Amniotic epithelial cell (primary cell): ENCODE data around the gene SEC16A.

Source experiments
- DNase-seq: peaks from one replicate; pipeline ENCODE4 v3.0.0-alpha.2; 2010; ENCODE audit warnings: low read depth

The SEC16A gene

GRCh38 chr9:136519263-136520052 is 36.6 kb upstream of the SEC16A start:
- DNase-seq, result no peak

DNA sequence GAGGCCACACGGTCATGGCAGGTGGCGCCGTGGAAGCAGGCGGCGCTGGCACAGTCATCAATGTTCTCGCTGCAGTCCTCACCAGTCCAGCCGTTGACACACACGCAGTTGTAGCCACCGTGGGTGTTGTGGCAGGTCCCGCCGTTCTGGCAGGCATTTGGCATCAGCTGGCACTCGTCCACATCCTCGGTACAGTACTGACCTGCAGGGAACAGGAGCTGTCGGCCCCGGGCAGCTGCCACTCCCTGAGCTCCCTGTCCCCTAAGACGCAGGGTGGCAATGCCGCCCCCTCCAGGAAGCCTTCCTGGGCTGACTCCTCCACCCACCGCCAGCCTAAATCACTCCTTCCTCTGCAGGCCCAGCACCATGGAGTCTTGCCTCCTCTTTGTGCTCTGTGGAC is 35.8 kb upstream of the SEC16A start:
- DNase-seq, result no peak

GRCh38 chr9:136517950-136518349 is 35.1 kb upstream of the SEC16A start:
- DNase-seq, result no peak

DNA sequence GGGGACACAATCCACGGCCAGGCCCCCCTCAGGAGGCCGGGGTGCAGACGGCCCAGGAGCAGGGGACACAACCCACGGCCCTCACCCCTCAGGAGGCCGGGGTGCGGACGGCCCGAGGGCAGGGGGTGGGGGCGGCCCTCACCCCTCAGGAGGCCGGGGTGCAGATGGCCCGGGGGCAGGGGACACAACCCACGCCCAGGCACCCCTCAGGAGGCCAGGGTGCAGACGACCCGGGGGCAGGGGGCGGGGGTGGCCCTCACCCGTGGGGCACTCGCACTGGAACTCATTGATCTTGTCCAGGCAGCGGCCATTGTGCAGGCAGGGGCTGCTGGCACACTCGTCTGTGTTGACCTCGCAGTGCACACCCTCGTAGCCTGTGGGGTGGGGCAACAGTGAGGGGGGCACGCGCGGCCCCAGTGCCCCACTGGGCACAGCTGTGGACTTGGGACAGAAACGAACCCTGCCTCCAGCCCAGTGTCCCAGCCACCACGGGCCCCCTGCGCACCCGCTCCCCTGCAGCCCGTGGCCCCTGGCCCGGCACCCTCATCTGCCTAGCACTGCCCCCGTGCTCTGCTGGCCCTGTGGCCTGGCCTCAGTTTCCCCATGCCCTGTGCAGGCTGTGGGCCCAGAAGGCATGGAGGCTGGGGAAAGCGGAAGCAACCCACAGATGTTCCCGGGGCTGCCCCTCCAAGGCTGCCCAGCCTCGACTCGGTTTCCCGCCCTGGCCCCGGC is 34.3 kb upstream of the SEC16A start:
- DNase-seq, result no peak

GRCh38 chr9:136516191-136516654 is 33.4 kb upstream of the SEC16A start:
- DNase-seq, result no peak

DNA sequence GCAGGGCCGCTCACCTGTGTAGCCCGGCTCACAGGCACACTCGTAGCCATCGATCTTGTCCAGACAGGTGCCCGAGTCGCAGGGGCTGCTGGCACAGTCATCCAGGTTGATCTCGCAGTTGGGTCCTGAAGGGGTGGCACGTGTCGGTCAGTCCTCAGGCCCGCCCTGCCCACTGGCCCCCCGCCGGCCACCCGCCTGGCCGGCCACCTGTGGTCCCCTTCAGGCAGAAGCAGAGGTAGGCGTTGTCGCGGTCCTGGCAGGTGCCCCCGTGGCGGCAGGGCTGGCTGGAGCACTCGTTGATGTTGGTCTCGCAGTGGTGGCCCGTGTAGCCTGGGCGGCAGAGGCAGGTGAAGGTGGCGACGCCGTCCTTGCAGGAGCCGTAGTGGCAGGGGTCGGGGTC is 32.4 kb upstream of the SEC16A start:
- no peak for DNase-seq

GRCh38 chr9:136514022-136514714 is 31.3 kb upstream of the SEC16A start:
- no peak for DNase-seq

- no peak for DNase-seq
Observed at GRCh38 chr9:136513191-136513590, 30.4 kb upstream of the SEC16A start.

- DNase-seq, result no peak
Observed at GRCh38 chr9:136512651-136513071, 29.8 kb upstream of the SEC16A start.

GRCh38 chr9:136511670-136512592 is 29.1 kb upstream of the SEC16A start:
- no peak for DNase-seq

- DNase-seq, result no peak
Observed at GRCh38 chr9:136511144-136511669, 28.4 kb upstream of the SEC16A start.

DNA sequence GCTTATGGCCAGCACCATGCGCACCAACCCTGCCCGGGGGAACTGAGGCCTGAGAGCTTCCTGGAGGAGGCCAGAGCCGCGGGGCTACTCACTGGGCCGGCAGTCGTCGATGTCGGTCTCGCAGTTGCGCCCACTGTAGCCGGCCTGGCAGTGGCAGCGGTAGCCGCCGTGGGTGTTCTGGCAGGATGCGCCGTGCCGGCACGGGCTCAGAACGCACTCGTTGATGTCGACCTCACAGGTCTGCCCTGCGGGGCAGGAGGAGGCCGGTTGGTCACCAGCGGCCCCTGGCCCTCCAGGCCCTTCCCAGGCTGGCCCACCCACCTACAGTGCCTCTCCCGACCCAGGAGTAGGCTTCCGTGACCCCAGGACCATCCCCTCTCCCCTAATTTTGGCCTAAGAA is 27.7 kb upstream of the SEC16A start:
- no peak for DNase-seq

- DNase-seq, result no peak
Observed at GRCh38 chr9:136509549-136509948, 26.7 kb upstream of the SEC16A start.

GRCh38 chr9:136508729-136509500 is 26.1 kb upstream of the SEC16A start:
- DNase-seq, result no peak

- no peak for DNase-seq
Observed at GRCh38 chr9:136507992-136508375, 25.1 kb upstream of the SEC16A start.

DNA sequence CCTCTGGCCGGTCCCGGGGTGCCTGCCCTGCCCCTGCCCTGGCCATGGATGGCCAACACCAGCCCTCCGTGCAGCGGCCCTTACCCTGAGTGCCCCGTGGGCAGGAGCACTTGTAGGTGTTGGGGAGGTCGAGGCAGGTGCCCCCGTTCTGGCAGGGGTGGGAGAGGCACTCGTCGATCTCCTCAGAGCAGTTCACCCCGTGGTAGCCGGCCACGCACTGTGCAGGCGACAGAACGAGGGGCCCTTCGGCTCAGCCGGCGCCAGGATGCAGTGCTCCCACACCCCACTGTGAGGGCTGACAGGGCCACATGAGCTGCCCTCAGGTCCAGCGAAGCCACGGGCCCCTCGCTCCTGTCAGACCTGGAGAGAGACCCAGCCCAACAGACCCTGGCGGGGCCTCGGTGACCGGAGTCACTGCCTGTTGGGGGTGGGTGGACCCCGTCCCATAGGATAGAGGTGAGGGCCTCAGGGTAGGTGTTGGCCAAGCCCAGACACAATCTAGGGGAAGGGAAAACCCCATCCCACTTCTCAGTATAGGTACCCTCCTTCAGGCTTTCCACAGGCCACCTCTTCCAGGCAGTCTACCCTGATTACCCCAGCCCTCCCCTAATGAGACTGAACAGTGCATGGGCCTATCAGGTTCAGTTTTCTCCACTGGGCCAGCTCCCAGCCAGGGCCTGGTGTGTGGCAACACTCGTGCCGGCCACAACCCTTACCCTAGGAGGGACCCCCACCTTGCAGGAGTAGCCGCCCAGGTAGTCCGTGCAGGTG is 24.6 kb upstream of the SEC16A start:
- no peak for DNase-seq

DNA sequence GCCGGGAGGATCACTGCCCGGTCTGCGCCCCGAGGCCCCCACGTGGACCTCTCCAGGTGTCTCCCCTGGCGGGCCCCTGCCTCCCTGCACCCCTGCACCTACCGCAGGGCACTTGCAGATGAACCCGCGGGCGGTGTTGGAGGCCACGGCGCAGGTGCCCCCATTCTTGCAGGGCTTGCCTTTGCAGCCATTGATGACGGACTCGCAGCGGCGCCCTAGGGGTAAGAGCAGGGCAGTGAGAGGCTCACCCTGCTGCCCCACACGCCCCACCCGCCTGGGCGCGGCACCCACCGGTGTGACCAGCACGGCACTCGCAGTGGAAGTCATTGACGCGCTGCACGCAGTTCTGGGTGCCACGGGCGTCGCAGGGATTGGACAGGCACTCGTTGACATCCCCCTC is 23.6 kb upstream of the SEC16A start:
- DNase-seq, result no peak

- DNase-seq, result no peak
Observed at GRCh38 chr9:136505406-136506403, 22.9 kb upstream of the SEC16A start.
